Neuronal stem cell (in vitro differentiated cells): ENCODE measurements around the gene FOXJ1.
A peak's percentile ranks its signal among the peaks of the same experiment; 100 is the strongest.

Experiments used
- DNase-seq: peaks from one replicate; pipeline ENCODE4 v3.0.0-alpha.2; 2013; ENCODE audit warnings: low spot score
- H2AFZ ChIP-seq: one replicate; pipeline ENCODE4 v1.6.1; 2013; ENCODE audit warnings: mild to moderate bottlenecking, low read length, inconsistent platforms
- H2AK5ac ChIP-seq: 2 replicates; pipeline ENCODE4 v1.6.1; 2013; ENCODE audit warnings: low read depth, mild to moderate bottlenecking, inconsistent platforms, low read length, moderate library complexity, mixed read lengths
- H2BK120ac ChIP-seq: 2 replicates; pipeline ENCODE4 v1.6.1; 2013; ENCODE audit warnings: low read depth, mild to moderate bottlenecking, inconsistent platforms, low read length, moderate library complexity, mixed read lengths
- H2BK12ac ChIP-seq: one replicate; pipeline ENCODE4 v1.6.1; 2013; ENCODE audit warnings: low read length, inconsistent platforms
- H2BK15ac ChIP-seq: 2 replicates; pipeline ENCODE4 v1.6.1; 2013; ENCODE audit warnings: mild to moderate bottlenecking, low read length, inconsistent platforms, mixed read lengths
- H2BK5ac ChIP-seq: one replicate; pipeline ENCODE4 v1.6.1; 2013; ENCODE audit warnings: inconsistent platforms, mild to moderate bottlenecking, low read length, moderate library complexity
- H3K14ac ChIP-seq: one replicate; pipeline ENCODE4 v1.6.1; 2013; ENCODE audit warnings: low read length, inconsistent platforms
- H3K18ac ChIP-seq: 2 replicates; pipeline ENCODE4 v1.6.1; 2013; ENCODE audit warnings: low read length, inconsistent platforms
- H3K23ac ChIP-seq: 2 replicates; pipeline ENCODE4 v1.6.1; 2013; ENCODE audit warnings: low read depth, mild to moderate bottlenecking, mixed read lengths, low read length, inconsistent platforms; ENCODE audit not compliant: poor library complexity
- H3K27ac ChIP-seq: replicated peaks from 3 replicates; pipeline ENCODE4 v1.5.1; 2013; ENCODE audit warnings: low read length, inconsistent platforms
- H3K27me3 ChIP-seq, 3 experiments: 2 replicates each; pipeline ENCODE4 v1.6.1; 2013; ENCODE audit warnings: low read length in 3 of 3, mild to moderate bottlenecking in 2 of 3, inconsistent platforms in 1 of 3, low read depth in 1 of 3, mixed read lengths in 1 of 3, moderate library complexity in 1 of 3; ENCODE audit not compliant: control insufficient read depth in 3 of 3, insufficient read depth in 3 of 3
- H3K36me3 ChIP-seq, 2 donors: replicated peaks in 1 of 2; 2 replicates each; pipeline ENCODE4 v1.6.1; 2013; ENCODE audit warnings: low read length in 2 of 2; ENCODE audit not compliant: control insufficient read depth in 2 of 2, insufficient read depth in 2 of 2
- H3K4ac ChIP-seq: 2 replicates; pipeline ENCODE4 v1.6.1; 2013; ENCODE audit warnings: inconsistent platforms, mild to moderate bottlenecking, low read length, moderate library complexity
- H3K4me1 ChIP-seq, 2 donors: 1 replicate in 1 of 2; 2 replicates in 1 of 2; pipeline ENCODE4 v1.6.1; 2013; ENCODE audit warnings: low read length in 2 of 2, low read depth in 1 of 2; ENCODE audit not compliant: control insufficient read depth in 2 of 2, insufficient read depth in 1 of 2
- H3K4me2 ChIP-seq: one replicate; pipeline ENCODE4 v1.6.1; 2013; ENCODE audit warnings: mild to moderate bottlenecking, low read length, inconsistent platforms; ENCODE audit not compliant: insufficient read depth, poor library complexity, severe bottlenecking
- H3K4me3 ChIP-seq, 2 donors: 2 replicates each; pipeline ENCODE4 v1.5.1; 2013; ENCODE audit warnings: low read length in 2 of 2, mild to moderate bottlenecking in 2 of 2, inconsistent platforms in 1 of 2, moderate library complexity in 1 of 2
- H3K79me1 ChIP-seq: one replicate; pipeline ENCODE4 v1.6.1; 2013; ENCODE audit warnings: low read depth, mild to moderate bottlenecking, inconsistent platforms, low read length, moderate library complexity
- H3K9ac ChIP-seq: one replicate; pipeline ENCODE4 v1.6.1; 2013; ENCODE audit warnings: mild to moderate bottlenecking, low read depth, low read length, inconsistent platforms; ENCODE audit not compliant: poor library complexity
- H3K9me3 ChIP-seq, 2 donors: replicated peaks in 1 of 2; 2 replicates each; pipeline versions ENCODE3 to v1.6.1; 2013; ENCODE audit warnings: low read length in 2 of 2, mild to moderate bottlenecking in 2 of 2, inconsistent platforms in 1 of 2, low read depth in 1 of 2, mixed read lengths in 1 of 2, moderate library complexity in 1 of 2; ENCODE audit not compliant: control insufficient read depth in 2 of 2, insufficient read depth in 1 of 2
- H4K8ac ChIP-seq: one replicate; pipeline ENCODE4 v1.6.1; 2013; ENCODE audit warnings: low read depth, mild to moderate bottlenecking, inconsistent platforms, low read length, moderate library complexity
- H4K91ac ChIP-seq: one replicate; pipeline ENCODE4 v1.6.1; 2013; ENCODE audit warnings: low read length, low read depth, mild to moderate bottlenecking, inconsistent platforms; ENCODE audit not compliant: poor library complexity
- WGBS, 2 donors: extraction: QIAGEN DNeasy Blood & Tissue Kit; methylation state at CpG; one replicate each; pipeline ENCODE4 v1.1.7; 2013; ENCODE audit warnings: missing lambda C conversion rate in 2 of 2, mixed read lengths in 1 of 2; ENCODE audit not compliant: insufficient read length in 2 of 2, insufficient replicate concordance in 1 of 2; ENCODE audit errors: extremely low coverage in 2 of 2; 5-methylcytosine and 5-hydroxymethylcytosine counted together

The FOXJ1 gene

DNA sequence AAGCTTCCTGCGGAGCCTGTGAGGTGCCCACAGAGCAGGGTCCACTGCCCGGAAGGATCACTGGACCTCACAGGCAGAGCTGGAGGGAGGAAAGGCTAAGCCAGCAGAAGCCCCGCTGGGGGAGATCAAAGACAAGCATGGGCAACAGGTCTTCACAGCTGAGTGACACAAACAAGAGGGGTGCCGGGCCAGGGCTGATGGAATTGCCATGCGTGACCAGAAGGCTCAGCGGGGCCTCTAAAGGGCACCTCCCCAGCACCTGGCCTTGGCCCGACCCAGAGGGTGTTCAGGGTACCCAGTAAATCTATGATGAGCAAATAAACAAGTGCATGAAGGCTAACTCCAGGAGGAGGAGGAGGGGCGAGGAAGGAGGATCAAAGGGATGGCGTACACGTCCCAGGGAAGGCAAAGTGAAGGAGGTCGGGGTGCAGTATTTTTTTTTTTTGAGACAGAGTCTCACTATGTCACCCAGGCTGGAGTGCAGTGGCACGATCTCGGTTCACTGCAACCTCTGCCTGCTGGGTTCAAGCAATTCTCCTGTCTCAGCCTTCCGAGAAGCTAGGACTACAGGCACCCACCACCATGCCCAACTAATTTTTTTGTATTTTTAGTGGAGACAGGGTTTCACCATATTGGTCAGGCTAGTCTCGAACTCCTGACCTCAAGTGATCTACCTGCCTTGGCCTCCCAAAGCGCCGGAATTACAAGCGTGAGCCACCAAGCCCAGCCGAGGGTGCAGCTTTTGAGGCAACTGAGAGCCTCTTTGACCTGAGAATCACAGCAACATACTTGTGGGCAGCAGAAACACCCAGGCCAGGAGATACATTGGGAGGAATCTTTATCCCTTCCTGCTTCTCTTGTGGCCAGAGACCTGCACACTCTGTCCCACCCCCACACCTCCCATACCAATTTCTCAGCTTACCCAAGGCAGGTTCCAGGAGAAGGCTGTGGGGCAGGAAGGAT, 21.4 kb downstream of the FOXJ1 start:
- H3K14ac ChIP-seq, result no peak overlapping the region
- H4K8ac ChIP-seq, result no peak overlapping the region
- no peak overlapping the region for H3K18ac ChIP-seq
- peak overlapping the region; percentile 20 for H2AFZ ChIP-seq
- no peak overlapping the region for H3K4ac ChIP-seq
- no peak overlapping the region for H3K4me3 ChIP-seq
- H2BK120ac ChIP-seq, result no peak overlapping the region
- H3K23ac ChIP-seq, result no peak overlapping the region
- no peaks in the 10 kb centered on the region for H3K36me3 ChIP-seq
- no peaks in the 10 kb centered on the region for H3K27me3 ChIP-seq
- no peak overlapping the region for H2AK5ac ChIP-seq
- no peak overlapping the region for H3K27ac ChIP-seq
- no peak overlapping the region for H2BK5ac ChIP-seq
- H3K4me1 ChIP-seq, result peaks cover 5 to 13% of the 10 kb centered on the region in 2 donors
- no peak overlapping the region for H4K91ac ChIP-seq
- H3K79me1 ChIP-seq, result peaks cover 3% of the 10 kb centered on the region
- no peak overlapping the region for H3K4me2 ChIP-seq
- no peak for DNase-seq
- no CpG with 5 or more reads among the region's 19 CpGs for WGBS, 2 donors
- H2BK12ac ChIP-seq, result no peak overlapping the region
- no peak overlapping the region for H3K9ac ChIP-seq
- no peaks in the 10 kb centered on the region for H3K9me3 ChIP-seq
- H2BK15ac ChIP-seq, result no peak overlapping the region

DNA sequence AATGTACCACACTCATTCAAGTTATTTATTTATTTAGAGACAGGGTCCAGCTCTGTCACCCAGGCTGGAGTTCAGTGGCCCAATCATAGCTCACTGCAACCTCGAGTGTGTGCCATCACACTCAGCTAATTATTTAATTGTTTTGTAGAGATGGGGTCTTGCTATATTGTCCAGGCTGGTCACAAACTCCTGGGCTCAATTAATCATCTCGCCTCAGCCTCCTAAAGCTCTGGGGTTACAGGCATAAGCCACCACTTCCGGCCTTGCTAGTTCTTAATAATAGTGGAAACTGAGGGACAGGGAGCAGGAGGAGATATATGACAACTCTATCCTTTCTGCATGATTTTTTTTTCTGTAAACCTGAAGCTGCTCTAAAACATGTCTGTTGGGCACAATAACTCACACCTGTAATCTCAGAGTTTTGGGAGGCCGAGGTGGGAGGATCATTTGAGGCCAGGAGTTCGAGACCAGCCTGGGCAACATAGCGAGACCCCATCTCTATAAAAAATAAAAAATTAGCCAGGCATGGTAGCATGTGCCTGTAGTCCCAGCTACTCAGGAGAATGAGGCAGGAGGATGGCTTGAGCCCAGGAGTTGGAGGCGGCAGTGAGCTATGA, 25.8 kb downstream of the FOXJ1 start:
- Histone ChIP-seq H4K91ac (no peak overlapping the region), H3K79me1 (no peaks in the 10 kb centered on the region), H2BK120ac (no peak overlapping the region), H3K4me2 (no peak overlapping the region), H3K4me3 (no peak overlapping the region), H3K23ac (no peak overlapping the region), H3K27me3 (no peaks in the 10 kb centered on the region), H3K9ac (no peak overlapping the region), H3K4me1 (no peaks in the 10 kb centered on the region), H3K4ac (no peak overlapping the region), H2BK12ac (no peak overlapping the region), H2BK15ac (no peak overlapping the region), H3K36me3 (no peaks in the 10 kb centered on the region), H3K9me3 (no peaks in the 10 kb centered on the region), H3K18ac (no peak overlapping the region), H3K27ac (no peak overlapping the region), H4K8ac (no peak overlapping the region), H2AK5ac (no peak overlapping the region), H2BK5ac (no peak overlapping the region), H2AFZ (no peak overlapping the region), H3K14ac (no peak overlapping the region)
- no peak for DNase-seq
- WGBS, 2 donors, result no CpG with 5 or more reads among the region's 7 CpGs

DNA sequence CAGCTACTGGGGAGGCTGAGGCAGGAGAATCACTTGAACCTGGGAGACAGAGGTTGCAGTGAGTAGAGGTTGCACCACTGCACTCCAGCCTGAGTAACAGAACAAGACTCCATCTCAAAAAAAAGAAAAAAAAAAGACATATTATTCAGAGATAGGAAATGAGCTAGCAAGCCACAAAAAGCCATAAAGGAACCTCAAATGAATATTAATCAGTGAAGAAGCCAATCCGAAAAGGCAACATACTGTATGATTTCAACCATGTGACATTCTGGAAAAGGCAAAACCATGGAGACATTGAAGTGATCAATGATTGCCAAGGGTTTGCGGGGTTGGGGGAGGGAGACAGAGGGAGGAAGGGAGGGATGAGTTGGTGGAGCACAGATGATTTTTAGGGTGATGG, 29.1 kb downstream of the FOXJ1 start:
- Histone ChIP-seq H3K36me3 (no peaks in the 10 kb centered on the region), H4K8ac (no peak overlapping the region), H3K14ac (no peak overlapping the region), H3K79me1 (no peaks in the 10 kb centered on the region), H3K27me3 (no peaks in the 10 kb centered on the region), H3K4ac (no peak overlapping the region), H3K27ac (no peak overlapping the region), H3K4me2 (no peak overlapping the region), H3K18ac (no peak overlapping the region), H2BK12ac (no peak overlapping the region), H2AK5ac (no peak overlapping the region), H2AFZ (no peak overlapping the region), H3K4me1 (no peaks in the 10 kb centered on the region), H2BK5ac (no peak overlapping the region), H3K4me3 (no peak overlapping the region), H2BK120ac (no peak overlapping the region), H3K9ac (no peak overlapping the region), H3K23ac (no peak overlapping the region), H3K9me3 (no peaks in the 10 kb centered on the region), H4K91ac (no peak overlapping the region), H2BK15ac (no peak overlapping the region)
- no CpG with 5 or more reads among the region's 2 CpGs for WGBS, 2 donors
- no peak for DNase-seq

DNA sequence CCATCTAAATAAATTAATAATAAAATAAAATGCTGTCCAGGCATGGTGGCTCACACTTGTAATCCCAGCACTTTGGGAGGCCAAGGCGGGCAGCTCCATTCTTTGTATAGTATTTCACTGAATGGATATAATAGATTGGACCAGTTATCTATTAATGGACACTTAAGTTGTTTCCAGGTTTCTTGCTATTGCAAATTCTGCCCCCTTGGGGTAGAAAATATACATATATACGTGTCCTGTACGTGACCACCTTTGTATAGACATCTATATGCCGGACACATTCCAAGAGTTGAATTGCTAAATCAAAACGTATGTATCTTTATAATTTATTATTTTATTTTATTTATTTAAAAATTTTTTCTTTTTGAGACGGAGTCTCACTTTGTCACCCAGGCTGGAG, 33.5 kb downstream of the FOXJ1 start:
- Histone ChIP-seq H3K14ac (no peak overlapping the region), H3K9ac (no peak overlapping the region), H4K91ac (no peak overlapping the region), H2BK5ac (no peak overlapping the region), H4K8ac (no peak overlapping the region), H3K4ac (no peak overlapping the region), H2BK120ac (no peak overlapping the region), H3K4me1 (peaks cover 5 to 12% of the 10 kb centered on the region in 2 donors), H2BK12ac (no peak overlapping the region), H3K4me2 (no peak overlapping the region), H3K9me3 (no peaks in the 10 kb centered on the region), H2AFZ (no peak overlapping the region), H3K27me3 (no peaks in the 10 kb centered on the region), H2AK5ac (no peak overlapping the region), H3K4me3 (no peak overlapping the region), H3K27ac (no peak overlapping the region), H2BK15ac (no peak overlapping the region), H3K79me1 (peaks cover 5% of the 10 kb centered on the region), H3K23ac (no peak overlapping the region), H3K36me3 (peaks cover 0 to 2% of the 10 kb centered on the region in 2 donors), H3K18ac (no peak overlapping the region)
- no peak for DNase-seq
- no CpG with 5 or more reads among the region's 6 CpGs for WGBS, 2 donors
